K562 (cell line): Measurements from ENCODE around the gene BBC3.

Experiments used
- DDX20 ChIP-seq: fragments of 450-650 bp; IDR thresholded peaks from 2 replicates; pipeline ENCODE4 v1.6.1; 2016; ENCODE audit warnings: missing genetic modification characterization, low read depth, mild to moderate bottlenecking, missing compliant biosample characterization, moderate library complexity
- FOXA1 ChIP-seq: fragments of 450-650 bp; IDR thresholded peaks from 2 replicates; pipeline ENCODE4 v1.6.1; 2016; ENCODE audit warnings: mild to moderate bottlenecking, borderline replicate concordance
- HES1 ChIP-seq: fragments of 450-650 bp; IDR thresholded peaks from 2 replicates; pipeline ENCODE4 v1.6.1; 2016; ENCODE audit warnings: low read depth, mild to moderate bottlenecking, moderate library complexity
- JUND ChIP-seq, 2 experiments: IDR thresholded peaks; 2 replicates in 1 of 2; 3 replicates in 1 of 2; pipeline ENCODE4 v1.6.1; 2011; ENCODE audit warnings: borderline replicate concordance in 2 of 2, low read depth in 2 of 2, low read length in 2 of 2, improper control_type of control experiment in 1 of 2, missing biosample characterization in 1 of 2, missing genetic modification characterization in 1 of 2, missing genetic modification reagents in 1 of 2
- NFE2 ChIP-seq: IDR thresholded peaks from 2 replicates; pipeline ENCODE4 v1.6.1; 2014; ENCODE audit warnings: antibody characterized with exemption, low read depth
- POLR2A ChIP-seq: fragments of 450-650 bp; conservative IDR thresholded peaks from 2 replicates; pipeline ENCODE4 v1.6.1; 2016
- POU5F1 ChIP-seq: fragments of 150-350 bp; IDR thresholded peaks from 2 replicates; pipeline ENCODE4 v1.6.1; 2014; ENCODE audit warnings: borderline replicate concordance, low read length, low read depth, mild to moderate bottlenecking; ENCODE audit not compliant: partially characterized antibody
- REST ChIP-seq, 2 experiments: fragments of 450-650 bp; formaldehyde crosslinking in 1 of 2; IDR thresholded peaks; 2 replicates each; pipeline versions ENCODE4 v1.4.0 to v1.6.1; 2014 to 2020; ENCODE audit warnings: mild to moderate bottlenecking in 2 of 2, borderline replicate concordance in 1 of 2, low read depth in 1 of 2
- SIRT6 ChIP-seq: IDR thresholded peaks from one replicate; pipeline ENCODE4 v1.6.1; 2012; ENCODE audit warnings: low read depth, mild to moderate bottlenecking, control low read depth, inconsistent platforms, low read length, moderate library complexity
- ZNF41 ChIP-seq: fragments of 250-450 bp; sonication (Bioruptor Pico); conservative IDR thresholded peaks from 2 replicates; pipeline ENCODE4 v1.4.0; 2020; ENCODE audit warnings: mild to moderate bottlenecking

- no peak for TF ChIP-seq ZNF41 (CRISPR knock-in tag)
- TF ChIP-seq POU5F1 = no peak
- TF ChIP-seq JUND (IDR thresholded peaks at IDR 0.05; ENCODE audit: borderline replicate concordance, low read depth, low read length) = no peak; the same call in 1 of the 2 replicates
- no peak for TF ChIP-seq JUND (tag; IDR thresholded peaks at IDR 0.05; ENCODE audit: borderline replicate concordance, low read depth, low read length)
- TF ChIP-seq DDX20 (tag) = no peak
- TF ChIP-seq HES1 = no peak
- no peak; the same call in 1 of the 2 replicates for TF ChIP-seq REST (IDR thresholded peaks at IDR 0.05; ENCODE audit: borderline replicate concordance)
- 0 out of 2 replicates have a peak, but pooled peaks have one; percentile 55 for TF ChIP-seq REST (CRISPR knock-in tag; IDR thresholded peaks at IDR 0.05; ENCODE audit: low read depth)
- TF ChIP-seq FOXA1 = no peak
- no peak; the same call in 1 of the 2 replicates for TF ChIP-seq POLR2A
- no peak for TF ChIP-seq SIRT6
- TF ChIP-seq NFE2 = no peak
These were observed 712 bp downstream of the BBC3 start for GRCh38 chr19:47230054-47230920.
